OCI-LY1 (cell line): ENCODE measurements around the gene RASA2.

Experiments
- H2AFZ ChIP-seq: fragments of 200-600 bp; sonication (generic), shearing (Covaris generic); 2 replicates; pipeline ENCODE4 v1.6.0; 2014; ENCODE audit warnings: antibody characterized with exemption, mild to moderate bottlenecking, low read length
- H3F3A ChIP-seq: fragments of 200-600 bp; sonication (generic), shearing (Covaris generic); 2 replicates; pipeline ENCODE4 v1.6.0; 2014; ENCODE audit warnings: mild to moderate bottlenecking, antibody characterized with exemption, low read length, moderate library complexity; ENCODE audit not compliant: insufficient read depth
- H3K27ac ChIP-seq: fragments of 200-600 bp; sonication (generic); 2 replicates; pipeline ENCODE4 v1.5.1; 2014; ENCODE audit warnings: low read length, mixed run types, mild to moderate bottlenecking, low read depth; ENCODE audit not compliant: poor library complexity, severe bottlenecking
- H3K27me3 ChIP-seq: fragments of 200-600 bp; sonication (generic); 2 replicates; pipeline ENCODE4 v1.6.0; 2014; ENCODE audit warnings: antibody characterized with exemption, mild to moderate bottlenecking, low read length, moderate library complexity; ENCODE audit not compliant: insufficient read depth
- H3K36me3 ChIP-seq: fragments of 200-600 bp; sonication (generic); 2 replicates; pipeline ENCODE4 v1.6.1; 2014; ENCODE audit warnings: mild to moderate bottlenecking, antibody characterized with exemption, low read length, moderate library complexity, mixed read lengths; ENCODE audit not compliant: insufficient read depth
- H3K4me1 ChIP-seq: fragments of 200-600 bp; sonication (generic); 2 replicates; pipeline ENCODE4 v1.5.1; 2014; ENCODE audit warnings: mild to moderate bottlenecking, low read length, moderate library complexity; ENCODE audit not compliant: insufficient read depth, severe bottlenecking
- H3K4me2 ChIP-seq: fragments of 200-600 bp; sonication (generic), shearing (Covaris generic); 2 replicates; pipeline ENCODE4 v1.6.1; 2014; ENCODE audit warnings: low read length
- H3K4me3 ChIP-seq: fragments of 200-600 bp; sonication (generic); 2 replicates; pipeline ENCODE4 v1.5.1; 2014; ENCODE audit warnings: low read length, low read depth, mild to moderate bottlenecking, mixed read lengths; ENCODE audit not compliant: poor library complexity, severe bottlenecking
- H3K79me2 ChIP-seq: fragments of 200-600 bp; shearing (Covaris generic); 2 replicates; pipeline ENCODE4 v1.6.1; 2016; ENCODE audit warnings: mixed run types, low read length, mixed read lengths; ENCODE audit not compliant: insufficient read depth
- H3K9ac ChIP-seq: fragments of 200-600 bp; sonication (generic), shearing (Covaris generic); 2 replicates; pipeline ENCODE4 v1.6.1; 2014; ENCODE audit warnings: mild to moderate bottlenecking, low read length, mixed read lengths
- H3K9me2 ChIP-seq: fragments of 200-600 bp; sonication (generic), shearing (Covaris generic); 2 replicates; pipeline ENCODE4 v1.6.1; 2014; ENCODE audit warnings: low read depth, mild to moderate bottlenecking, low read length, mixed read lengths
- H3K9me3 ChIP-seq: fragments of 200-600 bp; shearing (Covaris generic); 2 replicates; pipeline ENCODE4 v1.6.1; 2014; ENCODE audit warnings: low read length, mixed read lengths
- H4K20me1 ChIP-seq: fragments of 200-600 bp; sonication (generic), shearing (Covaris generic); 2 replicates; pipeline ENCODE4 v1.6.0; 2016; ENCODE audit warnings: mild to moderate bottlenecking, low read length; ENCODE audit not compliant: insufficient read depth
- EZH2 ChIP-seq: fragments of 200-600 bp; sonication (generic), shearing (Covaris generic); IDR thresholded peaks from 2 replicates; pipeline ENCODE4 v1.8.0; 2017; ENCODE audit warnings: borderline replicate concordance, mixed run types, mild to moderate bottlenecking, antibody characterized with exemption, low read length, moderate library complexity, mixed read lengths
- TF ChIP-seq, protein P1 (sequence below): fragments of 200-600 bp; sonication (generic), shearing (Covaris generic); IDR thresholded peaks from 2 replicates; pipeline ENCODE4 v1.5.1; 2017; ENCODE audit warnings: mild to moderate bottlenecking, antibody characterized with exemption, low read length, moderate library complexity, mixed read lengths

RASA2 gene

DNA sequence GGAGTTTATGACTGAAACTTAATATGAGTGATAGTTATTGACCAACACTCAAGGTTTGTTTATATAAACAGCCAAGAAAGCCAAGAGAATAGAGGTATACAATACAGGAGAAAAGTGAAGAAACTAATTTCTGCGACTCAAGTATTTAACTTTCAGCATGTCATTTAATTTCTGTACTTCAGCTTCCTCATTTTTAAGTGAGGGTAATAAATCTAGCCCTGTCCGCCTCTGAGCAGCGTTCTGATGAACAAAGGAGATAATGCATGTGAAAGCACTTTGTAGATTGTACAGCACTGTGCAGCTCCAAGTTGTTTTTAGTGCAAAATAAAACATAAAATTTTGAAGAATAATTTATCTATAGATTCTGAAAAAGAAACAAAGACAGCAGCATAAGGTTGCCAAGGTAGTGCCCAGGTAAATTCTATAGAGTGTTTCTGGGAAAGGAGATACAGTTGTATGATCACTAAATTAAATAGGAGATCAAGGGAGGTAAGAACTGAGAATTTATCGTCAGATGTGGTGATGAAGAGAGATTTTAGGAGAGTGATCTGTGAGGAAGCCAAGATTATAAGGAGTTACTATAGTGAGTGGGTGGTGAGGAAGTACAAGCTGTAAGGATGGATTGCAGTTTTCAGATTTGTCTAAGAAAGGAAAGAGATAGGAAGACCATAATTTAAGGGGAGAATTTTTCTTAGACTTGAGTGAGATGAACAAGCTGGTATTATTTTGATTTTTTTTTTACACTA lies 71.3 kb downstream of the RASA2 start:
- Histone ChIP-seq H3K27me3 (no peaks in the 10 kb centered on the region), H3K79me2 (no peaks in the 10 kb centered on the region), H4K20me1 (no peaks in the 10 kb centered on the region), H3K27ac (no peak overlapping the region), H3K4me3 (no peak overlapping the region), H3K4me2 (no peak overlapping the region), H3K9me3 (no peaks in the 10 kb centered on the region), H3K9me2 (no peaks in the 10 kb centered on the region), H2AFZ (no peak overlapping the region), H3K4me1 (no peaks in the 10 kb centered on the region), H3F3A (no peaks in the 10 kb centered on the region), H3K9ac (no peak overlapping the region), H3K36me3 (peaks cover 17% of the 10 kb centered on the region; the same call in 1 of the 2 replicates)
- TF ChIP-seq EZH2 = no peak
- TF ChIP-seq, protein P1, sequence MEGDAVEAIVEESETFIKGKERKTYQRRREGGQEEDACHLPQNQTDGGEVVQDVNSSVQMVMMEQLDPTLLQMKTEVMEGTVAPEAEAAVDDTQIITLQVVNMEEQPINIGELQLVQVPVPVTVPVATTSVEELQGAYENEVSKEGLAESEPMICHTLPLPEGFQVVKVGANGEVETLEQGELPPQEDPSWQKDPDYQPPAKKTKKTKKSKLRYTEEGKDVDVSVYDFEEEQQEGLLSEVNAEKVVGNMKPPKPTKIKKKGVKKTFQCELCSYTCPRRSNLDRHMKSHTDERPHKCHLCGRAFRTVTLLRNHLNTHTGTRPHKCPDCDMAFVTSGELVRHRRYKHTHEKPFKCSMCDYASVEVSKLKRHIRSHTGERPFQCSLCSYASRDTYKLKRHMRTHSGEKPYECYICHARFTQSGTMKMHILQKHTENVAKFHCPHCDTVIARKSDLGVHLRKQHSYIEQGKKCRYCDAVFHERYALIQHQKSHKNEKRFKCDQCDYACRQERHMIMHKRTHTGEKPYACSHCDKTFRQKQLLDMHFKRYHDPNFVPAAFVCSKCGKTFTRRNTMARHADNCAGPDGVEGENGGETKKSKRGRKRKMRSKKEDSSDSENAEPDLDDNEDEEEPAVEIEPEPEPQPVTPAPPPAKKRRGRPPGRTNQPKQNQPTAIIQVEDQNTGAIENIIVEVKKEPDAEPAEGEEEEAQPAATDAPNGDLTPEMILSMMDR = no peak

GRCh38 chr3:141561426-141562034 lies 74.7 kb downstream of the RASA2 start:
- Histone ChIP-seq H3K4me2 (no peak overlapping the region), H3K4me3 (no peak overlapping the region), H4K20me1 (no peaks in the 10 kb centered on the region), H3F3A (no peaks in the 10 kb centered on the region), H3K27ac (no peak overlapping the region), H3K9me2 (no peaks in the 10 kb centered on the region), H3K4me1 (no peaks in the 10 kb centered on the region), H3K9ac (no peak overlapping the region), H3K79me2 (no peaks in the 10 kb centered on the region), H2AFZ (no peak overlapping the region), H3K9me3 (no peaks in the 10 kb centered on the region), H3K36me3 (peaks cover 12% of the 10 kb centered on the region; the same call in 1 of the 2 replicates), H3K27me3 (no peaks in the 10 kb centered on the region)
- TF ChIP-seq, protein P1 = peak; percentile 99
- no peak for TF ChIP-seq EZH2

DNA sequence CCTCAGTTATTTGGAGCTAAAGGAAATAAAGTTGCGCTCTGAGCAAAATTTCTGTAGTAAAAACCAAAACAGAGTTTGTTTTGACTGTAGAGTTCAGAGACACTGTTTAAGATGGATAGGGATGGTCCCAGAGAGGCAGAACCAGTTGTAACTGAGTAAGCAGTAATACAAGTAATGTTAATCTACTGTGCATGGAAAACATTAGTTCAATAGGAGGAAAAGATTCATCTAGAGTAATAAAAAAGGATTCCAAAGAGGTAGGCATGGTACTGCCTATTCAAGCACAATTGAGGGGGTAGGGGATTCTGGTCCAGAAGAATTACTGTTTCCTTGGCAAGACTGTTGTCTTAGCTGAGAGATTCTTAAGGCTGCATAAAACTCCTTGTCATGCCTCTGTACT lies 77.4 kb downstream of the RASA2 start:
- peaks cover 11% of the 10 kb centered on the region; the same call in 1 of the 2 replicates for H3K36me3 ChIP-seq
- no peaks in the 10 kb centered on the region for H3K9me3 ChIP-seq
- H3F3A ChIP-seq = no peaks in the 10 kb centered on the region; the same call in 1 of the 2 replicates
- no peaks in the 10 kb centered on the region for H3K27me3 ChIP-seq
- H3K27ac ChIP-seq = no peak overlapping the region
- H2AFZ ChIP-seq = no peak overlapping the region
- H3K9ac ChIP-seq = no peak overlapping the region
- TF ChIP-seq, protein P1 = no peak
- no peak for TF ChIP-seq EZH2
- H4K20me1 ChIP-seq = no peaks in the 10 kb centered on the region
- H3K4me1 ChIP-seq = no peaks in the 10 kb centered on the region
- H3K4me3 ChIP-seq = no peak overlapping the region
- H3K79me2 ChIP-seq = no peaks in the 10 kb centered on the region
- no peaks in the 10 kb centered on the region for H3K9me2 ChIP-seq
- H3K4me2 ChIP-seq = no peak overlapping the region
